ENCODE measurements around the gene ART3.

DNA sequence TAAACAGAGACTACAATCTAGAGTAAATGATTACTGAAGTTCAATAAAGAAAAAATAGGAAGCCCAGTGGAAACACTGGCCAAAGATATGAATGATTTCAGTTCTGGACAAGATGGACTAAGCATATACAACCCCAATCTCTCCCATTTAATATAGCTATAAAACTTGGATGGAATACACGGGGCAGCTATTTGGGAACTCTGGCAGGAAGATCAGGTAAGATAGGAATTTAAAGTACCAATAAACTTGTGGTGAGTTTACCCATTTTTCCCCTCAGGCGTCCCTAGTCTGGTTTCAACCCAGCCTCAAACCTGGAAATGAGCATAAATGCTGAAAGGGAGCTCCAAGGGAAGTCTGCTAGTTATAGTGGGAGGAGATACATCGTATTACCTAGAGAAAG lies 53.2 kb downstream of the ART3 start:
- TF ChIP-seq POLR2A (IDR thresholded peaks at IDR 0.05): no peak
- TF ChIP-seq, protein P1, sequence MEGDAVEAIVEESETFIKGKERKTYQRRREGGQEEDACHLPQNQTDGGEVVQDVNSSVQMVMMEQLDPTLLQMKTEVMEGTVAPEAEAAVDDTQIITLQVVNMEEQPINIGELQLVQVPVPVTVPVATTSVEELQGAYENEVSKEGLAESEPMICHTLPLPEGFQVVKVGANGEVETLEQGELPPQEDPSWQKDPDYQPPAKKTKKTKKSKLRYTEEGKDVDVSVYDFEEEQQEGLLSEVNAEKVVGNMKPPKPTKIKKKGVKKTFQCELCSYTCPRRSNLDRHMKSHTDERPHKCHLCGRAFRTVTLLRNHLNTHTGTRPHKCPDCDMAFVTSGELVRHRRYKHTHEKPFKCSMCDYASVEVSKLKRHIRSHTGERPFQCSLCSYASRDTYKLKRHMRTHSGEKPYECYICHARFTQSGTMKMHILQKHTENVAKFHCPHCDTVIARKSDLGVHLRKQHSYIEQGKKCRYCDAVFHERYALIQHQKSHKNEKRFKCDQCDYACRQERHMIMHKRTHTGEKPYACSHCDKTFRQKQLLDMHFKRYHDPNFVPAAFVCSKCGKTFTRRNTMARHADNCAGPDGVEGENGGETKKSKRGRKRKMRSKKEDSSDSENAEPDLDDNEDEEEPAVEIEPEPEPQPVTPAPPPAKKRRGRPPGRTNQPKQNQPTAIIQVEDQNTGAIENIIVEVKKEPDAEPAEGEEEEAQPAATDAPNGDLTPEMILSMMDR (IDR thresholded peaks at IDR 0.05): no peak
